K562 (cell line): ENCODE measurements around the gene ZNF146.

Experiments
- CTCF ChIP-seq, 3 experiments: IDR thresholded peaks in 2 of 3; conservative IDR thresholded peaks in 1 of 3; 2 replicates each; pipeline ENCODE4 v1.5.1; 2011 to 2012; ENCODE audit warnings: low read length in 3 of 3, mild to moderate bottlenecking in 3 of 3, control low read depth in 2 of 3, improper control_type of control experiment in 1 of 3, inconsistent platforms in 1 of 3, low read depth in 1 of 3, mixed read lengths in 1 of 3, moderate library complexity in 1 of 3; ENCODE audit not compliant: insufficient read depth in 2 of 3
- DLX4 ChIP-seq: fragments of 250-450 bp; sonication (Bioruptor Pico); IDR thresholded peaks from 2 replicates; pipeline ENCODE4 v1.6.1; 2021; ENCODE audit warnings: mild to moderate bottlenecking
- ELF1 ChIP-seq: fragments of 200-800 bp; sonication (Bioruptor generic); IDR thresholded peaks from 2 replicates; pipeline ENCODE4 v1.6.1; 2016; ENCODE audit warnings: missing genetic modification characterization, missing compliant biosample characterization
- EZH2 ChIP-seq: IDR thresholded peaks from 2 replicates; pipeline ENCODE4 v1.6.1; 2012; ENCODE audit warnings: low read depth, mild to moderate bottlenecking, inconsistent platforms, low read length, borderline replicate concordance
- FOSL1 ChIP-seq: fragments of 200-800 bp; sonication (Bioruptor generic); conservative IDR thresholded peaks from 2 replicates; pipeline ENCODE4 v1.6.1; 2016; ENCODE audit warnings: missing genetic modification characterization, missing compliant biosample characterization
- FOXA3 ChIP-seq, 2 experiments: fragments of 450-650 bp in 1 of 2; sonication (generic) in 1 of 2; formaldehyde crosslinking; IDR thresholded peaks in 1 of 2; conservative IDR thresholded peaks in 1 of 2; 2 replicates each; pipeline versions ENCODE4 v1.4.0 to v1.8.0; 2020 to 2022; ENCODE audit warnings: mild to moderate bottlenecking in 2 of 2, missing genetic modification reagents in 1 of 2
- PHB ChIP-seq: fragments of 250-450 bp; sonication (Bioruptor Pico); IDR thresholded peaks from 2 replicates; pipeline ENCODE4 v1.5.0; 2021
- POLR2A ChIP-seq: fragments of 450-650 bp; conservative IDR thresholded peaks from 2 replicates; pipeline ENCODE4 v1.6.1; 2016
- ZBTB17 ChIP-seq: fragments of 450-650 bp; formaldehyde crosslinking; IDR thresholded peaks from 2 replicates; pipeline ENCODE4 v1.4.0; 2020; ENCODE audit warnings: mild to moderate bottlenecking
- ZNF551 ChIP-seq: fragments of 250-450 bp; sonication (Bioruptor Pico); IDR thresholded peaks from 2 replicates; pipeline ENCODE4 v1.5.0; 2021; ENCODE audit warnings: mild to moderate bottlenecking, moderate library complexity

GRCh38 chr19:36209372-36209771, 5.5 kb upstream of the ZNF146 start:
- no peak for TF ChIP-seq ZBTB17 (CRISPR knock-in tag)
- TF ChIP-seq POLR2A, result no peak
- no peak for TF ChIP-seq ZNF551 (CRISPR knock-in tag)
- no peak for TF ChIP-seq EZH2
- TF ChIP-seq FOXA3 (CRISPR knock-in tag; conservative IDR thresholded peaks at IDR 0.05 in 1 of 2, IDR thresholded peaks at IDR 0.05 in 1 of 2), result no peak
- no peak for TF ChIP-seq DLX4 (CRISPR knock-in tag)
- TF ChIP-seq FOSL1, result no peak
- TF ChIP-seq PHB, result no peak
- TF ChIP-seq ELF1 (tag), result no peak
- TF ChIP-seq CTCF (IDR thresholded peaks at IDR 0.05 in 2 of 3, conservative IDR thresholded peaks at IDR 0.05 in 1 of 3; ENCODE audit: insufficient read depth in 2 of 3, low read depth in 1 of 3, low read length in 3 of 3), result no peak
